Smooth muscle cell (in vitro differentiated cells): ENCODE results near the gene WNT3A. TPM values are rescaled to one million over a fixed set of nuclear protein-coding genes. Genes with fewer than 3 reads are reported as not detected.
"Not testable (repeated sequence)": the region's sequence is repeated elsewhere in the genome, so short reads cannot be mapped to it uniquely, and the experiment has no call there.

Experiments used
- DNase-seq: peaks from one replicate; lab custom pipeline; 2025; ENCODE audit not compliant: unreplicated experiment; lab: John Stamatoyannopoulos, UW
- H2AFZ ChIP-seq: fragments of 200-600 bp; sonication (generic); 2 replicates; pipeline ENCODE4 v1.6.0; 2016; ENCODE audit warnings: antibody characterized with exemption, low read depth, mild to moderate bottlenecking
- H3F3A ChIP-seq: fragments of 200-600 bp; sonication (generic); 2 replicates; pipeline ENCODE4 v1.6.0; 2017; ENCODE audit warnings: antibody characterized with exemption, low read depth
- H3K27ac ChIP-seq: fragments of 200-600 bp; sonication (generic); 2 replicates; pipeline ENCODE4 v1.5.1; 2016; ENCODE audit warnings: low read depth, mild to moderate bottlenecking
- H3K27me3 ChIP-seq: fragments of 200-600 bp; sonication (generic); 2 replicates; pipeline ENCODE4 v1.6.1; 2016; ENCODE audit warnings: low read depth, mild to moderate bottlenecking
- H3K36me3 ChIP-seq: fragments of 200-600 bp; sonication (generic); 2 replicates; pipeline ENCODE4 v1.5.1; 2016; ENCODE audit warnings: low read depth
- H3K4me1 ChIP-seq: fragments of 200-600 bp; sonication (generic); 2 replicates; pipeline ENCODE4 v1.5.1; 2016; ENCODE audit warnings: low read depth
- H3K4me2 ChIP-seq: fragments of 200-600 bp; sonication (generic); 2 replicates; pipeline ENCODE4 v1.6.0; 2016; ENCODE audit warnings: mild to moderate bottlenecking
- H3K4me3 ChIP-seq: fragments of 200-600 bp; sonication (generic); 2 replicates; pipeline ENCODE4 v1.5.1; 2016; ENCODE audit warnings: mild to moderate bottlenecking
- H3K79me2 ChIP-seq: fragments of 200-600 bp; sonication (generic); 2 replicates; pipeline ENCODE4 v1.6.0; 2016; ENCODE audit warnings: low read depth, mild to moderate bottlenecking
- H3K9ac ChIP-seq: fragments of 200-600 bp; sonication (generic); 2 replicates; pipeline ENCODE4 v1.6.0; 2016; ENCODE audit warnings: low read depth
- H3K9me3 ChIP-seq: fragments of 200-600 bp; sonication (generic); replicated peaks from 2 replicates; pipeline ENCODE4 v1.5.1; 2016; ENCODE audit warnings: low read depth
- H4K20me1 ChIP-seq: fragments of 200-600 bp; sonication (generic); 2 replicates; pipeline ENCODE4 v1.6.0; 2016; ENCODE audit warnings: low read depth
- WGBS: methylation state at CpG from one replicate; pipeline ENCODE4 v1.1.7; 2016; ENCODE audit warnings: low lambda C conversion rate; 5-methylcytosine and 5-hydroxymethylcytosine counted together
- polyA plus RNA-seq: library from polyadenylated mRNA; unstranded; fragments of >200 nt; fragmentation: Nextera tagmentation; extraction: Ambion mirVana; gene quantifications from 2 replicates; pipeline ENCODE4 v1.2.1, GENCODE V29; 2016
- total RNA-seq: library from RNA; depleted of rRNA; stranded (reverse); fragments of >200 nt; gene quantifications from 2 replicates; pipeline ENCODE4 v1.2.3, GENCODE V29; 2014
- TF ChIP-seq, protein P1 (sequence below): fragments of 200-600 bp; sonication (generic); IDR thresholded peaks from 2 replicates; pipeline ENCODE4 v1.5.1; 2017; ENCODE audit warnings: borderline replicate concordance, mild to moderate bottlenecking, antibody characterized with exemption; ENCODE audit not compliant: insufficient read depth, poor library complexity, severe bottlenecking

WNT3A gene
- total and polyA plus RNA-seq, 2 experiments from 2014 or later: 0.13 TPM; not detected in 1

DNA sequence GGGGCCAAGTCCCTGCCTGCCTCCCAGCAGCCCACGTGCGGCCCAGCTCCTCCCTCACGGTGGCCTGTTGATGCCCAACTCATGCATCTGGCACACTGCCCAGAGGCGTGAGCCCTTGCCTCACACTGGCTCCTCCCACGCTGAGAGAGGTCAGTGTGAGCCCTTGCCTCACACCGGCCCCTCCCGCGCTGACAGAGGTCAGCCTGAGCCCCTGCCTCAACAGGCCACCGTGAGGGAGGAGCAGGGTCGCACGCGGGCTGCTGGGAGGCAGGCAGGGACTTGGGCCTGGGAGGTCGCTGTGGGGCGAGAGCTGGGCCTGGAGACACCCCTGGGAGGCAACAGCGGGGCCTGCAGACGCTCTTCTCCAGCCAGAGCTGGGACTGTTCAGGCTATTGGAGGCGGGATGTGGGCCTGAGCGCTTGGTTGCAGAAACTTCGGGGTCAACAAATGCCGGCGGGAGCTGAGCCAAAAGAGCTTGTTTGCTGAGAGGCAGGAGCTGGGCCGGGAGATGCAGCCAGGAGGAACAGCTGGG is 33.9 kb upstream of the WNT3A start:
- H3K36me3 ChIP-seq, H3K4me1 ChIP-seq, H3K79me2 ChIP-seq, H3F3A ChIP-seq, H3K4me2 ChIP-seq, H3K9me3 ChIP-seq, H4K20me1 ChIP-seq, H3K27ac ChIP-seq, H3K9ac ChIP-seq, H3K27me3 ChIP-seq, DNase-seq, H3K4me3 ChIP-seq, H2AFZ ChIP-seq: not testable (repeated sequence)
- WGBS: 93% methylated on average over 22 of the region's 22 CpGs

DNA sequence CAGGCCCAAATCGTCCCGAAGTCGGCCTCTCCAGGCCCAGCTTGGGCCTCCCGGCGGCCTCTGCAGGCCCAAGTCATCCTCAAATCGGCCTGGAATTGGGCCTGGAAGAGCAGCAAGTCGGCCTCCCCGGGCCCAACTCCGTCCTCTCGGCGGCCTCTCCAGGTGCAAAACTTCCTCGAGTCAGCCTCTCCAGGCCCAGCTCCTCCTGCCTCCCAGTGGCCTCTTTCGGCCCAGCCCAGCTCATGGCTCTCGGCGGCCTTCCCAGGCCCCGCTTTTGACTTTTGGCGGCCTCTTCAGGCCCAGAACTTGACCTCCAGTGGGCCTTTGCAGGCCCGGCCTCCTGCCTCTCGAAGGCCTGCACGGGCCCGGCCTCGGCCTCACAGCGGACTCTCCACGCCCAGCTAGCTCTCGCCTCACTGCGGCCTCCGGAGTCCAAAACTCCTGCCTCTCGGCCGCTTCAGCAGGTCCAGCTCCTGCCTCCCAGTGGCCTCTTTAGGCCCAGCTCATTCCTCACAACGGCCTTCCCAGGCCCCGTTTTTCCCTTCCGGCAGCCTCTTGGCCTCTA is 33.0 kb upstream of the WNT3A start:
- WGBS: 97% methylated on average over 32 of the region's 32 CpGs
- H3K79me2 ChIP-seq, DNase-seq, H3K4me2 ChIP-seq, H3K4me3 ChIP-seq, H3K4me1 ChIP-seq, H3K36me3 ChIP-seq, H2AFZ ChIP-seq, H3K9ac ChIP-seq, H3K9me3 ChIP-seq, H3K27me3 ChIP-seq, H3K27ac ChIP-seq, H4K20me1 ChIP-seq, H3F3A ChIP-seq: not testable (repeated sequence)

DNA sequence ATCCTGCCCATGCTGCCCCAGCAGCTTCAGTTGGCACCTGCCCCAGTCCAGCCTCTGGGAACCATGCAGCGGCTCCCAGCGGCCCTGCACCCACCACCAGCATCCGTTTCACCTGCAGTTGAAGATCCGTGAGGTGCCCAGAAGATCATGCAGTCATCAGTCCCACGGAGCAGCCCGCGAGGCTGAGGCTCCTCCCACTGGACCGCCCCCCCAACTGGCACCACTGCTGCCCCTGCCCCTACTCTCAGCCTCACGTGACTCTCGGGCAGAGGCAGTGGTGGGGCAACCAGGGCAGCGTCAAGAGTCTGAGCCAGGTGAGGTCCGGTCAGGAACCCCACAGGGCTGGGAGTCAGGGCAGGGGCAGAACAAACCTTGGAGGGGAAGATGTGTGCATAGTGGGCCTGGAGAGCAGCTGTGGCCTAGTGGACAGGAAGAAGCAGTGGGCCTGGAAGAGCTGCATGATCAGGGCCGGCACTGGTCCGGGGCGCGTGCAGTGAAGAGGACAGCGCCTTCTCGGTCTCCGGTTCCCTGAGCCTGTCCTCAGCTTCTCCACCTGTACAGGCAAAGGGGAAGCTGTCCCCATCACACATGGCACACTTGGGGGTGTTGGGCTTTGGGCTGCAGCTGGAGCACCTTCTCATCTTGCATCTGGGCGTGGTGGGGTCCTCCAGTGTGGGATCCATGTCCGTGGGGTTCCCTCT is 31.1 kb upstream of the WNT3A start:
- not testable (repeated sequence) for H3K4me2 ChIP-seq, H2AFZ ChIP-seq, H3K27ac ChIP-seq, DNase-seq, H3K79me2 ChIP-seq, H3K4me3 ChIP-seq, H4K20me1 ChIP-seq, H3K4me1 ChIP-seq, H3K9ac ChIP-seq, H3K27me3 ChIP-seq, H3K36me3 ChIP-seq, H3K9me3 ChIP-seq, H3F3A ChIP-seq
- WGBS: 84% methylated on average over 14 of the region's 21 CpGs

DNA sequence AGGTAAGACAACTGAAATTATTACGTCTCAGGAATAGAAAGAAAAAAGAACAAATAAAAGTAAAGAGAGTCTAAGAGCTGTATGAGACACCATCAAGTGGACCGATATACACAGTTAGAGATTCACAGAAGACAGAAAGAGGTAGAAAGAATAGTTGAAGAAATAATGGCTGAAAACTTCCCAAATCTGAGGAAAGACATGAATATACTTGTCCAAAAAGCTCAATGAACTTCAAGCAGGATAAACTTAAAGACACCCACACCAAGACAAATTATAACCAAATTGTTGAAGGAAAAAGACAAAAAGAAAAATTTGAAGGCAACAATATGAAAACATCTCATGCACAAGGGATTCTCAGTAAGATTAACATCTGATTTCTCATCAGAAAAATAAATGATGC is 19.6 kb upstream of the WNT3A start:
- H4K20me1 ChIP-seq: no peaks in the 10 kb centered on the region
- TF ChIP-seq, protein P1, sequence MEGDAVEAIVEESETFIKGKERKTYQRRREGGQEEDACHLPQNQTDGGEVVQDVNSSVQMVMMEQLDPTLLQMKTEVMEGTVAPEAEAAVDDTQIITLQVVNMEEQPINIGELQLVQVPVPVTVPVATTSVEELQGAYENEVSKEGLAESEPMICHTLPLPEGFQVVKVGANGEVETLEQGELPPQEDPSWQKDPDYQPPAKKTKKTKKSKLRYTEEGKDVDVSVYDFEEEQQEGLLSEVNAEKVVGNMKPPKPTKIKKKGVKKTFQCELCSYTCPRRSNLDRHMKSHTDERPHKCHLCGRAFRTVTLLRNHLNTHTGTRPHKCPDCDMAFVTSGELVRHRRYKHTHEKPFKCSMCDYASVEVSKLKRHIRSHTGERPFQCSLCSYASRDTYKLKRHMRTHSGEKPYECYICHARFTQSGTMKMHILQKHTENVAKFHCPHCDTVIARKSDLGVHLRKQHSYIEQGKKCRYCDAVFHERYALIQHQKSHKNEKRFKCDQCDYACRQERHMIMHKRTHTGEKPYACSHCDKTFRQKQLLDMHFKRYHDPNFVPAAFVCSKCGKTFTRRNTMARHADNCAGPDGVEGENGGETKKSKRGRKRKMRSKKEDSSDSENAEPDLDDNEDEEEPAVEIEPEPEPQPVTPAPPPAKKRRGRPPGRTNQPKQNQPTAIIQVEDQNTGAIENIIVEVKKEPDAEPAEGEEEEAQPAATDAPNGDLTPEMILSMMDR: no peak
- 91% methylated on average over 2 of the region's 2 CpGs for WGBS
- DNase-seq: no peak
- no peak overlapping the region for H3K27ac ChIP-seq
- no peaks in the 10 kb centered on the region for H3K9me3 ChIP-seq
- H3K4me2 ChIP-seq: no peak overlapping the region
- no peaks in the 10 kb centered on the region for H3F3A ChIP-seq
- no peak overlapping the region for H3K9ac ChIP-seq
- H2AFZ ChIP-seq: no peak overlapping the region
- H3K27me3 ChIP-seq: peaks cover 23% of the 10 kb centered on the region
- no peak overlapping the region for H3K4me3 ChIP-seq
- H3K79me2 ChIP-seq: no peaks in the 10 kb centered on the region
- H3K4me1 ChIP-seq: no peaks in the 10 kb centered on the region
- no peaks in the 10 kb centered on the region for H3K36me3 ChIP-seq

DNA sequence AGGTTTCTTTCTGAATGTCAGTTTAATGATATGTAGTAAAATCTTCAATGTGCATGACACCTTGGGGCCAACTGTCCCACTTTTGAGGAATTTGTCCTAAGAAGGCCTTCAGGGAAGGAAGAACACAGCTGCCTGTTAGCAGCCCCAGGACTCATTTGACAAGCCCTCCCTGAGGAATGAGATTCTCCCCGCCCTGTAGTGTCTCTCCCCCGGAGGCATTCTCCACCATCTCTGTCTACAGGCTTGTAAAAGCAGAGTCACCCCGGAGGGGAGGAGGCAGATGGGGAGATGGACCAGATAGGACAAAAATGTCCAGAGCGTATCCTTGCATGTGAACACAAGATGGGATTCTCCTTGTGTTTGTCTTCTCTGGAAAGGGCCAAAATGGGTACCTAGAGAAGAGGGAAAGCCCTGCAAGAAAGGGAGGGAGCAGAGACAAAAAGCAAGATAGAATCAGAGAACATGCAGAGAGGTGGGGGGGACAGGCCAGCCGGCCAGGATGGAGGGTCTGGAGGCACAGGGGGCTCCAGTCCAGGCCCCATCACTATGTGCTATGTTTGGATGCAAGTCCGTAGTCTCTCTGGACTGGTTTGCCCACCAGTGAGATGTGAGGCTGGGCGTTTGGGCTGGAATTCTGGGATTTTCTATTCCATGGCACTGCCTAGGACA is 12.0 kb upstream of the WNT3A start:
- Histone ChIP-seq H3K27ac (no peak overlapping the region), H3K9ac (no peak overlapping the region), H3K4me3 (no peak overlapping the region), H2AFZ (no peak overlapping the region), H3K4me2 (no peak overlapping the region), H3K4me1 (no peaks in the 10 kb centered on the region), H3K36me3 (no peaks in the 10 kb centered on the region), H3K27me3 (peaks cover under 1% of the 10 kb centered on the region), H3K9me3 (peaks cover 2% of the 10 kb centered on the region), H3F3A (no peaks in the 10 kb centered on the region), H4K20me1 (no peaks in the 10 kb centered on the region), H3K79me2 (no peaks in the 10 kb centered on the region)
- TF ChIP-seq, protein P1: no peak
- DNase-seq: no peak
- 65% methylated on average over 7 of the region's 7 CpGs for WGBS
